GM19043 (cell line): ENCODE data around the gene COL25A1.

Source experiments
- ATAC-seq: cut with Tn5 transposase; IDR thresholded peaks from one replicate; pipeline ENCODE4 v1.9.1; 2021; ENCODE audit warnings: low read depth; ENCODE audit not compliant: unreplicated experiment

COL25A1 gene

GRCh38 chr4:108980455-108981239, 321.8 kb downstream of the COL25A1 start:
- no peak for ATAC-seq

GRCh38 chr4:108979759-108980158, 322.7 kb downstream of the COL25A1 start:
- no peak for ATAC-seq

- no peak for ATAC-seq
These were observed 324.4 kb downstream of the COL25A1 start for GRCh38 chr4:108978066-108978465.

GRCh38 chr4:108972613-108973283, 329.7 kb downstream of the COL25A1 start:
- ATAC-seq, result no peak

DNA sequence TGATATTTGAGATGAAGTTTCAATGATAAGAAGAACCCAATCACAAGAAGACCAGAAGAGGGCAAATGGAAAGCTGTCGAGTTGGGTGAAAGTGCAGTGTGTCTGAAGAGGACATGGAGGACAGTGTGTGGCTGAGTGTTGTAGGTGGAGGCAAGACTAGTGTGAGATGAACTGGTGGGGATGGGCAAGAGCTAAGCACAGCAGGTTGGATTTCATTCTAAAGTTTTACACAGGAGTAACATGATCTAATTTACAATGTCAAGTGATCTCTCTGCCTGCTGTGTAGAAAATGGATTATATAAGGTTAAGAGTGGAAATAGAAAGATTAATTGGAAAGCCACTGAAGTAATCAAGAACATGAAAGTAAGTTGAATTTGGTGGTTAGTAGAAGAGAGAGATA, 331.0 kb downstream of the COL25A1 start:
- ATAC-seq, result no peak

DNA sequence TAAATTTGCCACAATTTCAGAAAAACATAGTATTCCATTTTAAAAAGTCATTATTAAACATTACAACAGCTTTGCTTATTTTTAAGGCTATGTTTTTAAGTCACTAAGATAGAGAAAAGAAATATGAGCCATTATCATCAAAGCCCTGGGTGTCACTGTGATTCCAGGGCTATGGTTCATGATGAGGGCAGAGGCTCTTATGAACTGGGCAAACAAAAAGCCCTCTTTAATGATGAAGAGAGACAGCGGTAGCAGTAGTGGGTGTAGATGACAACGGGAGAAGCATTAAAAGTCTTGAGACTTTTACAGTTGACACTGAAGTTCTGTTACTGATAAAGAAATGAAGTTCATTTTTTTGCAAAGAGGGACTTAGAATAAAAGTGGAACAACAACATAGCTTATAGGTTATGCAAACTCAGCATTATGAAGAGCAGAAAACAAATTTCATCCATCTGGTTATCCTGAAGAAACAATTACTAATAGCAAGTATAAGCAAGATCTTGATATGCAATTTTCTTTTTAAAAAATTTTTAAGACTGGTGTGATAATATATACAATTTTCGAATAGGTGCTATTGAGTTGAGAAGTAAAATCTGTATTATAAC, 336.9 kb downstream of the COL25A1 start:
- ATAC-seq, result no peak

- ATAC-seq, result no peak
These were observed 337.4 kb downstream of the COL25A1 start for GRCh38 chr4:108965016-108965415.

- ATAC-seq, result no peak
These were observed 338.5 kb downstream of the COL25A1 start for GRCh38 chr4:108963910-108964309.

- ATAC-seq, result no peak
These were observed 343.0 kb downstream of the COL25A1 start for GRCh38 chr4:108959491-108959890.

GRCh38 chr4:108954880-108955279, 347.6 kb downstream of the COL25A1 start:
- ATAC-seq, result no peak

DNA sequence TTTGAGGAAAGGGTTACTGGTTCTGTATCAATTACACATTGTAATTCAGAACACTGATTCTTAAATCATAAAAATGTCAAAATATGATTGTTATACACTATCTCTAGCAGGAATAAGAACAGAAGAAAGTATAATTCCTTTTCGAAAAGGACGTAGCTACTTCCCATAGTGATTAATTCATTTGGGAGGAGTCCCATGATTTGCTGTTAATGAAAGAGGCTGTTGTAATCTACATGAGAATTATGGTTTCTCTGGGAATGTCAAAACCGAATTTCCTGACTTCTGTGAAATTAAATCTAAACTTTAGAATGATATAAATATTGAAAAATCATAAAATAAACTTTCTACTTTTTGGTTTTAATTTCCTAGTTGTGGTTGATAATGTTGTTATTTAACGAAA, 348.5 kb downstream of the COL25A1 start:
- ATAC-seq, result no peak

DNA sequence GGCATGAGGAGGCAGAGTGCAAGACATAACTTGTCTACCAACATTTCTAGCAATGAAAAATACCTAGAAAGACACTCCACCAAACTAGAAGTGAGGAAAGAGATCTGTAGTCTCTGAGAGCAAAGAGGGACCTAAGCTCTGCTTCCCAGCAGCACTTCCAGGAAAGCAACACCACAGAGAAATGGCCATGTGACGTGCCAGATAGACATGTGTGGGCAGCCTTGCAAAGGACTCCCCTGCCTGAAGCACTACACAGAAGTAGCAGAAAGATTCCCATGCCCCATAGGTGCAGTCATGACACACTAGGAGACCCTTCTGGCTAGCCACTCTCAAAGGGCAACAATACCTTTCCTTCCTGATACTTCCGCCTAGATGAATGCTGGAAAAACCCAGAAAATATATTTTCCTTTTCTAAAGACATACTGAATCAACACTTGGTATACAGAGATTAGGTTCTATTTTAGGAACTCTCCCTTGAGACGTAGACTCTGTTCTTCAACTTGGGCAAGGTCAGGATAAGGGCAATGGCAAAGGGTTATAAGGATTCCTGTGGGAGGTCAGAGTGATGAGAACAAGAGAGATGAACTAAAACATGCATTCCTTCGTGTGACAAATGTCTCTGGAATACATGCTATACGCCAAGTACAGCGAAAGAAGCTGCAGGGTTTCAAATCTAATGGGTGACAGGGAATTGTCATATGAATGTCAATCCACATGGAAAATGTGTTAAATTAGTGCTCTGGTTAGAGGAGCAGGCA, 352.1 kb downstream of the COL25A1 start:
- ATAC-seq, result no peak

GRCh38 chr4:108947526-108947925, 354.9 kb downstream of the COL25A1 start:
- ATAC-seq, result no peak

- ATAC-seq, result no peak
These were observed 356.2 kb downstream of the COL25A1 start for GRCh38 chr4:108946237-108946636.

GRCh38 chr4:108943976-108944591, 358.4 kb downstream of the COL25A1 start:
- ATAC-seq, result no peak

DNA sequence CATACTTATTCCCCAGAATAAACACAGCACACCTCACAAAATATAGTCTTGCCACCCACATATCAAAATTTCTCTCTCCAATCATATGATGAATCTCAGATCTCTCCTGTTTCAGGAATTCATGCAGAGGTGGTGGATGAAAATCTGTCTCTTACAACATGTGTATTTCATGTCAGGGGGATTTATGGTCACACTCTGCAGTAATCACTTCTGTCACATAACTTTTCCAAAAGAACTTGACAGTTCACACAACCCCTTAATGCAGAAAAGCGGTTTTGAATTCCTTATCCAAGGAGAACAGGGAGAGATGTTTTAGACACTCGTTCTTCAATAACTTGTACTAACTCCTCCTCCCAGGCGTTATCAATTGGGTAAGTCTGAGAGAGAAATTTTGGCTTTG, 359.1 kb downstream of the COL25A1 start:
- ATAC-seq, result no peak

DNA sequence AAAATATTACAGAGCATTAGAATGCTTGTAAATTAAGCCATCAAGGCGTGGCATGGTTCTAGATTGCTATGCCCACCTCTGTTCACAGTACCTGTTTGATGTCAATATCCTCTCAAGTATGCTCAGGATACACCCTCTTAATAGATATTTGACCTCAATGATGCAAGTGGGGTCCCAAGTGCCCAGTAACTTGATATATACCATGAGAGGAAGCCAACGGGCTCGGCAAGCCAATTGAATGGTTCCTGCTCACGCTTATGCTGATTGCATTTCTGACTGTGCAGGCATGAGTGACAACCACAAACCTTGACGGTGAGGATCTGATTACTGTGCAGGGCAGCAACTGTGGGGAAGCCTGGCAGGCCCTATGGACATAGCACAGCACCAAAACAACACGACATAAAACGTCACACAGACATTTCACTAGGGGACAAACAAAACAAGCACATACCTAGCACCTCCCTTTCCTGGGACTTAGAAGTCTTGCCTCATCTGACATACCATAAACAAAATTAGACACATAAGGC, 360.5 kb downstream of the COL25A1 start:
- ATAC-seq, result no peak

DNA sequence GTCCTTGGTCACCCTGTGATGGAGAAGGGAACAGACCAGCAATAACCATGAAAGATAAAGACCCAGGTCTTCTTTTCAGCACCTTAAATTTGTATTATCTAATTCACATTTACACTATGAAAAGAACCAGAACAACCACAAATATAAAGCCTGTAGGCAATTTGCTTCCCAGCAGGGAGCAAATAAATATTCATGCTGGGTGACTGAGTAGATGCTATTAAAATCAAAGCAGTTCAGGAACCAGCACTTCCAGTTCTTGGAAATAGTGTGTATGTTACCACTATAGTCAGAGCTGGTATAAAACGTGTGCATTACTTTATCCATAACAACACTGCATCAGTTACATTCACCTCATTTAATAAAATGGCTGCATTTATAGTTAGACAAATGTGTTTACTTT, 361.8 kb downstream of the COL25A1 start:
- no peak for ATAC-seq

GRCh38 chr4:108940149-108940548, 362.3 kb downstream of the COL25A1 start:
- no peak for ATAC-seq

GRCh38 chr4:108937066-108937465, 365.4 kb downstream of the COL25A1 start:
- no peak for ATAC-seq
